Vagina (tissue), 2 donors: ENCODE results near the gene PIK3R3.

Source experiments
- CTCF ChIP-seq, 3 experiments: fragments of 450-650 bp in 2 of 3; fragments of 200-600 bp in 1 of 3; sonication (generic) in 1 of 3; IDR thresholded peaks; one replicate each; pipeline ENCODE4 v1.5.1; 2017 to 2019; ENCODE audit warnings: antibody characterized with exemption in 3 of 3, mild to moderate bottlenecking in 2 of 3, moderate library complexity in 2 of 3
- POLR2AphosphoS5 ChIP-seq, 2 donors: sonication (generic); formaldehyde crosslinking; IDR thresholded peaks; one replicate each; pipeline ENCODE4 v1.9.0; 2017; ENCODE audit warnings: antibody characterized with exemption in 2 of 2, mild to moderate bottlenecking in 2 of 2, low read depth in 1 of 2; ENCODE audit not compliant: insufficient read depth in 1 of 2

- no peak for TF ChIP-seq CTCF (IDR thresholded peaks at IDR 0.05)
- TF ChIP-seq POLR2AphosphoS5 (IDR thresholded peaks at IDR 0.05; ENCODE audit: insufficient read depth in 1 of 2, low read depth in 1 of 2), result no peak
These were observed 14.5 kb downstream of the PIK3R3 start for GRCh38 chr1:46117810-46118494.
